GM12864 (cell line): ENCODE measurements around the gene GULP1.
"Not testable (repeated sequence)": the region's sequence is repeated elsewhere in the genome, so short reads cannot be mapped to it uniquely, and the experiment has no call there.

Experiments used
- DNase-seq: peaks from one replicate; pipeline ENCODE4 v3.0.0-alpha.2; 2011; ENCODE audit warnings: low read depth
- H3K4me3 ChIP-seq: 2 replicates; pipeline ENCODE4 v1.5.1; 2011; ENCODE audit warnings: mild to moderate bottlenecking, low read depth, low read length, control low read depth
- CTCF ChIP-seq: IDR thresholded peaks from 2 replicates; pipeline ENCODE4 v1.5.1; 2011; ENCODE audit warnings: low read depth, mild to moderate bottlenecking, moderate library complexity, low read length, control low read depth, inconsistent platforms; ENCODE audit errors: missing control alignments

GULP1 gene

GRCh38 chr2:188291142-188291616 lies 495 bp upstream of the GULP1 start:
- no peak for TF ChIP-seq CTCF
- DNase-seq: no peak
- no peak overlapping the region for H3K4me3 ChIP-seq

- H3K4me3 ChIP-seq: no peak overlapping the region
- no peak for DNase-seq
- no peak for TF ChIP-seq CTCF
These were observed 920 bp downstream of the GULP1 start for GRCh38 chr2:188292348-188293239.

- no peak for DNase-seq
- TF ChIP-seq CTCF: no peak
- H3K4me3 ChIP-seq: no peak overlapping the region
These were observed 2.1 kb downstream of the GULP1 start for GRCh38 chr2:188293601-188294351.

GRCh38 chr2:188294352-188294926 lies 2.8 kb downstream of the GULP1 start:
- no peak overlapping the region for H3K4me3 ChIP-seq
- TF ChIP-seq CTCF: no peak
- no peak for DNase-seq

- no peak for TF ChIP-seq CTCF
- H3K4me3 ChIP-seq: no peak overlapping the region
- DNase-seq: no peak
These were observed 3.5 kb downstream of the GULP1 start for GRCh38 chr2:188295067-188295685.

GRCh38 chr2:188297978-188298377 lies 6.3 kb downstream of the GULP1 start:
- DNase-seq: no peak
- H3K4me3 ChIP-seq: no peak overlapping the region
- no peak for TF ChIP-seq CTCF

- DNase-seq, H3K4me3 ChIP-seq: not testable (repeated sequence)
These were observed 7.3 kb downstream of the GULP1 start for GRCh38 chr2:188298937-188299371.
